Sciatic nerve (tissue), 2 donors: ENCODE results near the gene CNOT10. TPM values are rescaled to one million over a fixed set of nuclear protein-coding genes. Genes with fewer than 3 reads are reported as not detected.
A peak's percentile ranks its signal among the peaks of the same experiment; 100 is the strongest.
"Not testable (repeated sequence)": the region's sequence is repeated elsewhere in the genome, so short reads cannot be mapped to it uniquely, and the experiment has no call there.

Source experiments
- ATAC-seq: fragments of 200-7000 bp; cut with Tn5 transposase; one replicate; pipeline ENCODE4 v1.9.1; 2020; ENCODE audit warnings: mild to moderate bottlenecking, moderate library complexity
- DNase-seq: peaks from one replicate; pipeline ENCODE4 v3.0.0-alpha.2; 2020; ENCODE audit warnings: low spot score
- intact Hi-C: fragments of 100-400 bp; cut with DNase I; formaldehyde crosslinking; loops from one replicate; pipeline ENCODE4 v1.14.2; 2022
- total RNA-seq: library from RNA; stranded (reverse); fragmentation: NEBNext Ultra II Directional; extraction: Animal tissue kit (Norgen Biotek cat#: 25700); gene quantifications from one replicate; pipeline ENCODE4 v1.2.1, GENCODE V29; 2021
- donor health status: DM: no; HTN: no; CAD: no.
- donor health status: DM: no; HTN: no; CAD: no.

The CNOT10 gene
- total RNA-seq: 45.3 TPM

- ATAC-seq (peak; percentile 100), DNase-seq (peak; percentile 95)
- intact Hi-C loops: no loop called here
These were observed at the start of gene CNOT10 for GRCh38 chr3:32684800-32685542. TSS of gene CNOT10 (plus strand) at chr3:32685188. CDS start at chr3:32685461, 273 bp downstream.

- no peak for ATAC-seq
These were observed 44.0 kb upstream of the CNOT10 start for GRCh38 chr3:32640939-32641338.

GRCh38 chr3:32641356-32641755 lies 43.6 kb upstream of the CNOT10 start:
- ATAC-seq: no peak
- no peak for DNase-seq
- intact Hi-C loops: no loop called here

More at GRCh38 chr3:32640939-32641338, 44.0 kb upstream of the CNOT10 start:
- intact Hi-C loops: no loop called here
- no peak for DNase-seq

GRCh38 chr3:32643354-32643753 lies 41.6 kb upstream of the CNOT10 start:
- ATAC-seq (no peak), DNase-seq (no peak)
- intact Hi-C loops: no loop called here

GRCh38 chr3:32643816-32644215 lies 41.2 kb upstream of the CNOT10 start:
- intact Hi-C loops: no loop called here
- ATAC-seq (no peak), DNase-seq (no peak)

- DNase-seq: no peak
- intact Hi-C loops: no loop called here
- ATAC-seq: no peak
These were observed 40.6 kb upstream of the CNOT10 start for GRCh38 chr3:32644380-32644779.

GRCh38 chr3:32646761-32647160 lies 38.2 kb upstream of the CNOT10 start:
- no peak for ATAC-seq
- intact Hi-C loops: no loop called here
- DNase-seq: no peak

- intact Hi-C loops, DNase-seq, ATAC-seq: not testable (repeated sequence)
These were observed 32.5 kb upstream of the CNOT10 start for GRCh38 chr3:32652337-32653100.

- intact Hi-C loops: no loop called here
- no peak for ATAC-seq
- no peak for DNase-seq
These were observed 29.8 kb upstream of the CNOT10 start for GRCh38 chr3:32655167-32655566.

- ATAC-seq (no peak), DNase-seq (no peak)
- intact Hi-C loops: loop anchor here (10.0 kb wide), 1 partner anchor 156 kb away; the partner anchor contains the start of gene CMTM6
These were observed 24.4 kb upstream of the CNOT10 start for GRCh38 chr3:32660634-32661033.

GRCh38 chr3:32662647-32663046 lies 22.3 kb upstream of the CNOT10 start:
- intact Hi-C loops: loop anchor here (10.0 kb wide), 1 partner anchor 158 kb away; the partner anchor contains the start of gene CMTM6
- ATAC-seq (no peak), DNase-seq (no peak)

GRCh38 chr3:32664630-32665075 lies 20.3 kb upstream of the CNOT10 start:
- DNase-seq: not testable (repeated sequence)
- intact Hi-C loops: loop anchor here (10.0 kb wide), 1 partner anchor 160 kb away; the partner anchor contains the start of gene CMTM6
- peak; percentile 59 for ATAC-seq

- DNase-seq (no peak), ATAC-seq (no peak)
- intact Hi-C loops: loop anchor here (10.0 kb wide), 1 partner anchor 162 kb away; the partner anchor contains the start of gene CMTM6
These were observed 17.9 kb upstream of the CNOT10 start for GRCh38 chr3:32667072-32667582.

GRCh38 chr3:32669226-32669625 lies 15.8 kb upstream of the CNOT10 start:
- DNase-seq, ATAC-seq: not testable (repeated sequence)
- intact Hi-C loops: loop anchor here (10.0 kb wide), 1 partner anchor 164 kb away; the partner anchor contains the start of gene CMTM6

- ATAC-seq, intact Hi-C loops, DNase-seq: not testable (repeated sequence)
These were observed 11.3 kb upstream of the CNOT10 start for GRCh38 chr3:32673730-32674129.

GRCh38 chr3:32675164-32675563 lies 9.8 kb upstream of the CNOT10 start:
- intact Hi-C loops: no loop called here
- no peak for ATAC-seq

GRCh38 chr3:32675650-32676049 lies 9.3 kb upstream of the CNOT10 start:
- ATAC-seq (no peak), DNase-seq (no peak)
- intact Hi-C loops: no loop called here

More at GRCh38 chr3:32675164-32675563, 9.8 kb upstream of the CNOT10 start:
- no peak for DNase-seq

- intact Hi-C loops: no loop called here
- ATAC-seq: no peak
- DNase-seq: no peak
These were observed 3.2 kb upstream of the CNOT10 start for GRCh38 chr3:32681811-32682210.

GRCh38 chr3:32684029-32684799 lies 774 bp upstream of the CNOT10 start:
- intact Hi-C loops: no loop called here
- no peak for DNase-seq
- ATAC-seq: no peak
